ENCODE data around the gene IRF6. TPM values are rescaled to one million over a fixed set of nuclear protein-coding genes. Genes with fewer than 3 reads are reported as not detected.

IRF6 gene
- total RNA-seq, 1 experiment from 2014 or later = 17.2 TPM

- Mint-ChIP-seq H3K36me3 (no peaks in the 10 kb centered on the region), H3K27me3 (ENCODE audit: low read depth) (peaks cover 22% of the 10 kb centered on the region), H3K4me1 (peaks cover 3% of the 10 kb centered on the region; the same call in 1 of the 2 replicates), H3K4me3 (no peak overlapping the region), H3K27ac (no peak overlapping the region), H3K9me3 (no peaks in the 10 kb centered on the region)
- TF ChIP-seq ZNF425 (CRISPR knock-in tag; conservative IDR thresholded peaks at IDR 0.05) = no peak
- no peak for TF ChIP-seq SMAD4 (CRISPR knock-in tag; IDR thresholded peaks at IDR 0.05)
- TF ChIP-seq JUN (CRISPR knock-in tag; IDR thresholded peaks at IDR 0.05) = no peak
- no peak for TF ChIP-seq ZNF423 (CRISPR knock-in tag; IDR thresholded peaks at IDR 0.05)
- TF ChIP-seq, protein P1, sequence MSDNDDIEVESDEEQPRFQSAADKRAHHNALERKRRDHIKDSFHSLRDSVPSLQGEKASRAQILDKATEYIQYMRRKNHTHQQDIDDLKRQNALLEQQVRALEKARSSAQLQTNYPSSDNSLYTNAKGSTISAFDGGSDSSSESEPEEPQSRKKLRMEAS (CRISPR knock-in tag; IDR thresholded peaks at IDR 0.05) = no peak
- no peak for TF ChIP-seq IRF2 (CRISPR knock-in tag; IDR thresholded peaks at IDR 0.05; ENCODE audit: borderline replicate concordance, low read depth)
- TF ChIP-seq TP53 (CRISPR knock-in tag; IDR thresholded peaks at IDR 0.05) = no peak
- TF ChIP-seq PRRX2 (CRISPR knock-in tag; IDR thresholded peaks at IDR 0.05) = no peak
- TF ChIP-seq, protein P2, sequence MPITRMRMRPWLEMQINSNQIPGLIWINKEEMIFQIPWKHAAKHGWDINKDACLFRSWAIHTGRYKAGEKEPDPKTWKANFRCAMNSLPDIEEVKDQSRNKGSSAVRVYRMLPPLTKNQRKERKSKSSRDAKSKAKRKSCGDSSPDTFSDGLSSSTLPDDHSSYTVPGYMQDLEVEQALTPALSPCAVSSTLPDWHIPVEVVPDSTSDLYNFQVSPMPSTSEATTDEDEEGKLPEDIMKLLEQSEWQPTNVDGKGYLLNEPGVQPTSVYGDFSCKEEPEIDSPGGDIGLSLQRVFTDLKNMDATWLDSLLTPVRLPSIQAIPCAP (CRISPR knock-in tag; IDR thresholded peaks at IDR 0.05) = no peak
- no peak for TF ChIP-seq GRHL2 (CRISPR knock-in tag; IDR thresholded peaks at IDR 0.05; ENCODE audit: insufficient replicate concordance, severe bottlenecking)
- no peak for TF ChIP-seq ZNF671 (CRISPR knock-in tag; IDR thresholded peaks at IDR 0.05)
- TF ChIP-seq JAZF1 (CRISPR knock-in tag; IDR thresholded peaks at IDR 0.05) = no peak
- TF ChIP-seq, protein P3, sequence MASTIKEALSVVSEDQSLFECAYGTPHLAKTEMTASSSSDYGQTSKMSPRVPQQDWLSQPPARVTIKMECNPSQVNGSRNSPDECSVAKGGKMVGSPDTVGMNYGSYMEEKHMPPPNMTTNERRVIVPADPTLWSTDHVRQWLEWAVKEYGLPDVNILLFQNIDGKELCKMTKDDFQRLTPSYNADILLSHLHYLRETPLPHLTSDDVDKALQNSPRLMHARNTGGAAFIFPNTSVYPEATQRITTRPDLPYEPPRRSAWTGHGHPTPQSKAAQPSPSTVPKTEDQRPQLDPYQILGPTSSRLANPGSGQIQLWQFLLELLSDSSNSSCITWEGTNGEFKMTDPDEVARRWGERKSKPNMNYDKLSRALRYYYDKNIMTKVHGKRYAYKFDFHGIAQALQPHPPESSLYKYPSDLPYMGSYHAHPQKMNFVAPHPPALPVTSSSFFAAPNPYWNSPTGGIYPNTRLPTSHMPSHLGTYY (CRISPR knock-in tag; IDR thresholded peaks at IDR 0.05) = no peak
- ChIA-PET POLR2A (no interaction called here), CTCF (interaction anchor here (0.5 to 1.1 kb wide), 2 partner anchors 9 to 108 kb away, joined by 3 to 4 read pairs; partner anchors contain the start of gene UTP25)
- DNase-seq (ENCODE audit: low spot score) = no peak
- no peak for ATAC-seq
These were observed 13.1 kb upstream of the IRF6 start for GRCh38 chr1:209819058-209819457.

DNA sequence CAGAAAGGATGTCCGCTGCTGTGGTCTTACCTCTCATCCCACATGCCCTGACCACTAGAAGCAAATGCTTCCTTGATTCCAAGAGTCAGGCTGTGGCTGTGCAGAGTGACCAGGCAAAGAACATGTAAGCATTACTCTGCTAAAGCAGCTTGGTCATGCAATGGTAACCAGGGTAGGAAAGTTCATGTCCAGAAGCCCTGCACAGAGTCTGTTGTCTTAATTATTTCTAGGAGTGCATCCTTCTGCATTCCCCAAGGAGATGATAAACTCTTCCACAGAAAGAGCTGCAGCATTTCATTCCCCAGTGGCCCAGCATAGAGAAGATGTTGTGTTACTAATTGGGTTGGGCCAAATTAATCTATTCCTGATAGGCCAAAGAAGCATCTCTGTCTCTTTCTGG is 11.7 kb upstream of the IRF6 start:
- ChIA-PET POLR2A (no interaction called here), CTCF (interaction anchor here (0.6 to 0.9 kb wide), 2 partner anchors 10 to 11 kb away, joined by 3 to 4 read pairs; partner anchors contain the start of gene UTP25)
- DNase-seq (ENCODE audit: low spot score) = no peak
- no peaks in the 10 kb centered on the region for H3K36me3 Mint-ChIP-seq
- TF ChIP-seq, protein P4, sequence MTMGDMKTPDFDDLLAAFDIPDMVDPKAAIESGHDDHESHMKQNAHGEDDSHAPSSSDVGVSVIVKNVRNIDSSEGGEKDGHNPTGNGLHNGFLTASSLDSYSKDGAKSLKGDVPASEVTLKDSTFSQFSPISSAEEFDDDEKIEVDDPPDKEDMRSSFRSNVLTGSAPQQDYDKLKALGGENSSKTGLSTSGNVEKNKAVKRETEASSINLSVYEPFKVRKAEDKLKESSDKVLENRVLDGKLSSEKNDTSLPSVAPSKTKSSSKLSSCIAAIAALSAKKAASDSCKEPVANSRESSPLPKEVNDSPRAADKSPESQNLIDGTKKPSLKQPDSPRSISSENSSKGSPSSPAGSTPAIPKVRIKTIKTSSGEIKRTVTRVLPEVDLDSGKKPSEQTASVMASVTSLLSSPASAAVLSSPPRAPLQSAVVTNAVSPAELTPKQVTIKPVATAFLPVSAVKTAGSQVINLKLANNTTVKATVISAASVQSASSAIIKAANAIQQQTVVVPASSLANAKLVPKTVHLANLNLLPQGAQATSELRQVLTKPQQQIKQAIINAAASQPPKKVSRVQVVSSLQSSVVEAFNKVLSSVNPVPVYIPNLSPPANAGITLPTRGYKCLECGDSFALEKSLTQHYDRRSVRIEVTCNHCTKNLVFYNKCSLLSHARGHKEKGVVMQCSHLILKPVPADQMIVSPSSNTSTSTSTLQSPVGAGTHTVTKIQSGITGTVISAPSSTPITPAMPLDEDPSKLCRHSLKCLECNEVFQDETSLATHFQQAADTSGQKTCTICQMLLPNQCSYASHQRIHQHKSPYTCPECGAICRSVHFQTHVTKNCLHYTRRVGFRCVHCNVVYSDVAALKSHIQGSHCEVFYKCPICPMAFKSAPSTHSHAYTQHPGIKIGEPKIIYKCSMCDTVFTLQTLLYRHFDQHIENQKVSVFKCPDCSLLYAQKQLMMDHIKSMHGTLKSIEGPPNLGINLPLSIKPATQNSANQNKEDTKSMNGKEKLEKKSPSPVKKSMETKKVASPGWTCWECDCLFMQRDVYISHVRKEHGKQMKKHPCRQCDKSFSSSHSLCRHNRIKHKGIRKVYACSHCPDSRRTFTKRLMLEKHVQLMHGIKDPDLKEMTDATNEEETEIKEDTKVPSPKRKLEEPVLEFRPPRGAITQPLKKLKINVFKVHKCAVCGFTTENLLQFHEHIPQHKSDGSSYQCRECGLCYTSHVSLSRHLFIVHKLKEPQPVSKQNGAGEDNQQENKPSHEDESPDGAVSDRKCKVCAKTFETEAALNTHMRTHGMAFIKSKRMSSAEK (CRISPR knock-in tag; IDR thresholded peaks at IDR 0.05; ENCODE audit: borderline replicate concordance) = no peak
- no peak for TF ChIP-seq NFYB (CRISPR knock-in tag; conservative IDR thresholded peaks at IDR 0.05; ENCODE audit: low read depth)
- TF ChIP-seq IRF2 (CRISPR knock-in tag; IDR thresholded peaks at IDR 0.05; ENCODE audit: borderline replicate concordance, low read depth) = no peak
- TF ChIP-seq CDX4 (CRISPR knock-in tag; IDR thresholded peaks at IDR 0.05; ENCODE audit: borderline replicate concordance) = no peak
- TF ChIP-seq SMAD3 (CRISPR knock-in tag; IDR thresholded peaks at IDR 0.05; ENCODE audit: borderline replicate concordance) = no peak
- TF ChIP-seq, protein P5, sequence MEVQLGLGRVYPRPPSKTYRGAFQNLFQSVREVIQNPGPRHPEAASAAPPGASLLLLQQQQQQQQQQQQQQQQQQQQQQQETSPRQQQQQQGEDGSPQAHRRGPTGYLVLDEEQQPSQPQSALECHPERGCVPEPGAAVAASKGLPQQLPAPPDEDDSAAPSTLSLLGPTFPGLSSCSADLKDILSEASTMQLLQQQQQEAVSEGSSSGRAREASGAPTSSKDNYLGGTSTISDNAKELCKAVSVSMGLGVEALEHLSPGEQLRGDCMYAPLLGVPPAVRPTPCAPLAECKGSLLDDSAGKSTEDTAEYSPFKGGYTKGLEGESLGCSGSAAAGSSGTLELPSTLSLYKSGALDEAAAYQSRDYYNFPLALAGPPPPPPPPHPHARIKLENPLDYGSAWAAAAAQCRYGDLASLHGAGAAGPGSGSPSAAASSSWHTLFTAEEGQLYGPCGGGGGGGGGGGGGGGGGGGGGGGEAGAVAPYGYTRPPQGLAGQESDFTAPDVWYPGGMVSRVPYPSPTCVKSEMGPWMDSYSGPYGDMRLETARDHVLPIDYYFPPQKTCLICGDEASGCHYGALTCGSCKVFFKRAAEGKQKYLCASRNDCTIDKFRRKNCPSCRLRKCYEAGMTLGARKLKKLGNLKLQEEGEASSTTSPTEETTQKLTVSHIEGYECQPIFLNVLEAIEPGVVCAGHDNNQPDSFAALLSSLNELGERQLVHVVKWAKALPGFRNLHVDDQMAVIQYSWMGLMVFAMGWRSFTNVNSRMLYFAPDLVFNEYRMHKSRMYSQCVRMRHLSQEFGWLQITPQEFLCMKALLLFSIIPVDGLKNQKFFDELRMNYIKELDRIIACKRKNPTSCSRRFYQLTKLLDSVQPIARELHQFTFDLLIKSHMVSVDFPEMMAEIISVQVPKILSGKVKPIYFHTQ (CRISPR knock-in tag; IDR thresholded peaks at IDR 0.05) = no peak
- TF ChIP-seq NFE2L1 (CRISPR knock-in tag; IDR thresholded peaks at IDR 0.05) = no peak
- TF ChIP-seq, protein P6, sequence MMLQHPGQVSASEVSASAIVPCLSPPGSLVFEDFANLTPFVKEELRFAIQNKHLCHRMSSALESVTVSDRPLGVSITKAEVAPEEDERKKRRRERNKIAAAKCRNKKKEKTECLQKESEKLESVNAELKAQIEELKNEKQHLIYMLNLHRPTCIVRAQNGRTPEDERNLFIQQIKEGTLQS (CRISPR knock-in tag; conservative IDR thresholded peaks at IDR 0.05) = no peak
- no peak for TF ChIP-seq NR2C2 (CRISPR knock-in tag; IDR thresholded peaks at IDR 0.05)
- no peak overlapping the region for H3K4me3 Mint-ChIP-seq
- peaks cover 25% of the 10 kb centered on the region for H3K27me3 Mint-ChIP-seq (ENCODE audit: low read depth)
- H3K4me1 Mint-ChIP-seq = no peaks in the 10 kb centered on the region; the same call in 1 of the 2 replicates
- no peak for ATAC-seq
- no peaks in the 10 kb centered on the region for H3K9me3 Mint-ChIP-seq
- H3K27ac Mint-ChIP-seq = no peak overlapping the region
